SK-N-SH treated with all-trans-retinoic acid at 6 μM for 48 hours (cell line): ENCODE measurements around the gene PARP8.

Experiments
- ARNTL ChIP-seq: fragments of 450-650 bp; formaldehyde crosslinking; IDR thresholded peaks from 2 replicates; pipeline ENCODE4 v1.5.0; 2020; ENCODE audit warnings: low read depth, mild to moderate bottlenecking, moderate library complexity, borderline replicate concordance
- BACH2 ChIP-seq: fragments of 250-450 bp; sonication (Bioruptor Pico); IDR thresholded peaks from 2 replicates; pipeline ENCODE4 v1.9.0; 2021; ENCODE audit warnings: mild to moderate bottlenecking, borderline replicate concordance
- CSDC2 ChIP-seq: fragments of 250-450 bp; sonication (Bioruptor Pico); IDR thresholded peaks from 2 replicates; pipeline ENCODE4 v1.5.0; 2020; ENCODE audit warnings: mild to moderate bottlenecking, moderate library complexity
- CSRNP3 ChIP-seq: fragments of 250-450 bp; sonication (Bioruptor Pico); IDR thresholded peaks from 2 replicates; pipeline ENCODE4 v1.5.1; 2021; ENCODE audit warnings: mild to moderate bottlenecking, moderate library complexity
- PATZ1 ChIP-seq: fragments of 250-450 bp; sonication (Bioruptor Pico); IDR thresholded peaks from 2 replicates; pipeline ENCODE4 v1.8.0; 2020; ENCODE audit warnings: mild to moderate bottlenecking, moderate library complexity, borderline replicate concordance
- POU6F1 ChIP-seq: fragments of 250-450 bp; sonication (Bioruptor Pico); IDR thresholded peaks from 2 replicates; pipeline ENCODE4 v1.8.0; 2021; ENCODE audit warnings: low read depth, mild to moderate bottlenecking, moderate library complexity, borderline replicate concordance
- RARB ChIP-seq: fragments of 250-450 bp; sonication (Bioruptor Pico); IDR thresholded peaks from 2 replicates; pipeline ENCODE4 v1.8.0; 2021; ENCODE audit warnings: mild to moderate bottlenecking, moderate library complexity
- TCF4 ChIP-seq: fragments of 250-450 bp; sonication (Bioruptor Pico); IDR thresholded peaks from 2 replicates; pipeline ENCODE4 v1.8.0; 2021; ENCODE audit warnings: mild to moderate bottlenecking, moderate library complexity, borderline replicate concordance
- TOX ChIP-seq: fragments of 250-450 bp; sonication (Bioruptor Pico); IDR thresholded peaks from 2 replicates; pipeline ENCODE4 v1.8.0; 2021; ENCODE audit warnings: mild to moderate bottlenecking, moderate library complexity, borderline replicate concordance
- TSHZ2 ChIP-seq: fragments of 250-450 bp; sonication (Bioruptor Pico); IDR thresholded peaks from 2 replicates; pipeline ENCODE4 v1.5.0; 2020; ENCODE audit warnings: mild to moderate bottlenecking, moderate library complexity
- ZFP3 ChIP-seq: fragments of 250-450 bp; sonication (Bioruptor Pico); IDR thresholded peaks from 2 replicates; pipeline ENCODE4 v1.5.0; 2020; ENCODE audit warnings: mild to moderate bottlenecking, moderate library complexity
- ZFP30 ChIP-seq: fragments of 450-650 bp; formaldehyde crosslinking; IDR thresholded peaks from 2 replicates; pipeline ENCODE4 v1.5.0; 2022; ENCODE audit warnings: mild to moderate bottlenecking, moderate library complexity
- ZNF70 ChIP-seq: fragments of 450-650 bp; formaldehyde crosslinking; IDR thresholded peaks from 2 replicates; pipeline ENCODE4 v1.5.0; 2020; ENCODE audit warnings: mild to moderate bottlenecking, moderate library complexity
- ZNF8 ChIP-seq: fragments of 450-650 bp; formaldehyde crosslinking; IDR thresholded peaks from 2 replicates; pipeline ENCODE4 v1.5.0; 2020; ENCODE audit warnings: mild to moderate bottlenecking, moderate library complexity

GRCh38 chr5:50684721-50685120 is 18.3 kb downstream of the PARP8 start:
- TF ChIP-seq RARB (CRISPR knock-in tag) (no peak), TCF4 (CRISPR knock-in tag) (no peak), POU6F1 (CRISPR knock-in tag) (no peak), PATZ1 (no peak), TOX (CRISPR knock-in tag) (no peak), ZNF8 (no peak), ZFP30 (CRISPR knock-in tag) (no peak), ZNF70 (no peak), TSHZ2 (CRISPR knock-in tag) (no peak), ZFP3 (CRISPR knock-in tag) (no peak), CSDC2 (CRISPR knock-in tag) (no peak), CSRNP3 (CRISPR knock-in tag) (no peak), BACH2 (CRISPR knock-in tag) (no peak), ARNTL (CRISPR knock-in tag) (no peak)
